ENCODE results near the gene GLS.

DNA sequence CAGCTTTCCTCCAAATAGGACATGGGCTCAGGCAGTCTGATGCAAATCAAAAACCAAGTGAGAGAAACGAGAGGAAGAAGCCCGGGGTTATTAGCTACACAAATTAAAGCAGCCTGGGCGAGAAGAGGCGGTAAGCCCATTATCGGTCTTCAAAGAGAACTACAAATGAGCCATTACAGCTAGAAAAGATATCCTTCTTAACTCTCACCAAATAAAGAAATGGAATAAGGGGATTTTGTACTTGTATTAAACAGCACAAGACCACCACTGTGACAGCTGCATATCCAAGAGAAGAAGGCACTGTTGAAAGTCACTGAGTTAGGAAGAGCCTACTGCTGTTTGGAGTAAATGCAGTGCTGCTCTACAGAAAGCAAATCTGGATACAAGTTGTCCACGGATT is 100.7 kb downstream of the GLS start:
- TF ChIP-seq POLR2AphosphoS5 (IDR thresholded peaks at IDR 0.05; ENCODE audit: insufficient read depth in 1 of 2, low read depth in 1 of 2) = no peak
- no peak for TF ChIP-seq CTCF (IDR thresholded peaks at IDR 0.05)

Measured in vagina (tissue), 2 donors.